IMR-90 (cell line): ENCODE measurements around the gene TBCD. TPM values are rescaled to one million over a fixed set of nuclear protein-coding genes. Genes with fewer than 3 reads are reported as not detected.

Experiments
- ATAC-seq: fragments of 200-7000 bp; cut with Tn5 transposase; 2 replicates; pipeline ENCODE4 v1.9.1; 2020; ENCODE audit warnings: low read depth, mild to moderate bottlenecking, moderate library complexity
- BruUV-seq: library from RNA; stranded (reverse); fragments of 400-500 nt; replicated peaks from 2 replicates; lab custom pipeline; 2021; lab: Mats Ljungman, UMichigan
- CTCF ChIA-PET: fragments of 300-600 bp; formaldehyde crosslinking; extraction: SDS; loops from one replicate; lab custom pipeline; 2021; ENCODE audit warnings: antibody characterized with exemption; lab: Yijun Ruan, JAX
- POLR2A ChIA-PET: fragments of 300-600 bp; sonication (Branson Sonifier 250); formaldehyde crosslinking; loops from one replicate; lab custom pipeline; 2022; ENCODE audit warnings: antibody characterized with exemption; ENCODE audit not compliant: unreplicated experiment; lab: Charles Lee
- DNase-seq: peaks from one replicate; pipeline ENCODE4 v3.0.0; 2013
- H2AFZ ChIP-seq: replicated peaks from 2 replicates; pipeline ENCODE3; 2013; ENCODE audit warnings: low read length, mild to moderate bottlenecking; ENCODE audit not compliant: poor library complexity
- H2AK5ac ChIP-seq: 2 replicates; pipeline ENCODE4 v1.6.1; 2013; ENCODE audit warnings: low read depth, low read length, inconsistent platforms
- H2AK9ac ChIP-seq: replicated peaks from 2 replicates; pipeline ENCODE3; 2013; ENCODE audit warnings: mild to moderate bottlenecking, low read depth, low read length, moderate library complexity; ENCODE audit not compliant: poor library complexity
- H2BK120ac ChIP-seq: 2 replicates; pipeline ENCODE4 v1.6.1; 2013; ENCODE audit warnings: low read depth, low read length, inconsistent platforms
- H2BK15ac ChIP-seq: 3 replicates; pipeline ENCODE4 v1.6.1; 2013; ENCODE audit warnings: low read depth, low read length, inconsistent platforms
- H2BK20ac ChIP-seq: 2 replicates; pipeline ENCODE4 v1.6.1; 2013; ENCODE audit warnings: low read depth, mild to moderate bottlenecking, inconsistent platforms, low read length, moderate library complexity
- H2BK5ac ChIP-seq: 2 replicates; pipeline ENCODE4 v1.6.1; 2013; ENCODE audit warnings: mild to moderate bottlenecking, low read depth, low read length, inconsistent platforms; ENCODE audit not compliant: poor library complexity, severe bottlenecking
- H3K14ac ChIP-seq: replicated peaks from 2 replicates; pipeline ENCODE4 v1.6.1; 2013; ENCODE audit warnings: low read depth, low read length, inconsistent platforms
- H3K18ac ChIP-seq: 2 replicates; pipeline ENCODE4 v1.6.1; 2013; ENCODE audit warnings: low read depth, low read length, control low read depth
- H3K23ac ChIP-seq: 2 replicates; pipeline ENCODE4 v1.6.1; 2013; ENCODE audit warnings: low read depth, low read length, inconsistent platforms
- H3K27ac ChIP-seq: 2 replicates; pipeline ENCODE4 v1.5.1; 2013; ENCODE audit warnings: mild to moderate bottlenecking, control low read depth, low read length; ENCODE audit not compliant: insufficient read depth
- H3K27me3 ChIP-seq: 2 replicates; pipeline ENCODE4 v1.6.1; 2013; ENCODE audit warnings: low read length; ENCODE audit not compliant: control insufficient read depth, insufficient read depth
- H3K36me3 ChIP-seq: 2 replicates; pipeline ENCODE4 v1.6.1; 2013; ENCODE audit warnings: low read length, mixed read lengths; ENCODE audit not compliant: control insufficient read depth, insufficient read depth
- H3K4ac ChIP-seq: 2 replicates; pipeline ENCODE4 v1.6.1; 2013; ENCODE audit warnings: low read depth, low read length, inconsistent platforms
- H3K4me1 ChIP-seq: 2 replicates; pipeline ENCODE4 v1.6.1; 2013; ENCODE audit warnings: low read length, mixed read lengths; ENCODE audit not compliant: control insufficient read depth, insufficient read depth
- H3K4me2 ChIP-seq: 2 replicates; pipeline ENCODE4 v1.6.1; 2013; ENCODE audit warnings: low read depth, mild to moderate bottlenecking, control low read depth, low read length, moderate library complexity
- H3K4me3 ChIP-seq: 2 replicates; pipeline ENCODE4 v1.5.1; 2013; ENCODE audit warnings: low read depth, mild to moderate bottlenecking, control low read depth, low read length, moderate library complexity; ENCODE audit not compliant: insufficient read depth
- H3K56ac ChIP-seq: 2 replicates; pipeline ENCODE4 v1.6.1; 2013; ENCODE audit warnings: low read length, inconsistent platforms; ENCODE audit not compliant: insufficient read depth; ENCODE audit errors: extremely low read depth
- H3K79me1 ChIP-seq, 2 experiments: 2 replicates each; pipeline ENCODE4 v1.6.1; 2013; ENCODE audit warnings: low read length in 2 of 2, inconsistent platforms in 1 of 2, low read depth in 1 of 2
- H3K9ac ChIP-seq: 2 replicates; pipeline ENCODE4 v1.6.1; 2013; ENCODE audit warnings: low read depth, low read length, control low read depth
- H3K9me1 ChIP-seq: 2 replicates; pipeline ENCODE4 v1.6.1; 2013; ENCODE audit warnings: low read length, inconsistent platforms; ENCODE audit not compliant: insufficient read depth
- H3K9me3 ChIP-seq: 2 replicates; pipeline ENCODE4 v1.6.1; 2013; ENCODE audit warnings: low read length; ENCODE audit not compliant: control insufficient read depth, insufficient read depth
- H4K20me1 ChIP-seq: 2 replicates; pipeline ENCODE4 v1.6.1; 2013; ENCODE audit warnings: low read length, inconsistent platforms; ENCODE audit not compliant: insufficient read depth
- H4K5ac ChIP-seq: 2 replicates; pipeline ENCODE4 v1.6.1; 2013; ENCODE audit warnings: mild to moderate bottlenecking, low read depth, low read length, control low read depth
- H4K8ac ChIP-seq, 2 experiments: 2 replicates each; pipeline ENCODE4 v1.6.1; 2013; ENCODE audit warnings: low read depth in 2 of 2, low read length in 2 of 2, control low read depth in 1 of 2, inconsistent platforms in 1 of 2
- H4K91ac ChIP-seq: 2 replicates; pipeline ENCODE4 v1.6.1; 2013; ENCODE audit warnings: low read depth, low read length, inconsistent platforms; ENCODE audit not compliant: insufficient read depth
- BHLHE40 ChIP-seq: fragments of 150-350 bp; IDR thresholded peaks from 2 replicates; pipeline ENCODE4 v1.6.1; 2016; ENCODE audit warnings: mild to moderate bottlenecking, low read depth, low read length
- CEBPB ChIP-seq: IDR thresholded peaks from 2 replicates; pipeline ENCODE4 v1.6.1; 2012; ENCODE audit warnings: low read depth, low read length, improper control_type of control experiment
- FOS ChIP-seq: fragments of 150-350 bp; IDR thresholded peaks from 2 replicates; pipeline ENCODE4 v1.6.1; 2016; ENCODE audit warnings: low read depth, low read length
- MAFK ChIP-seq: IDR thresholded peaks from 2 replicates; pipeline ENCODE4 v1.6.1; 2012; ENCODE audit warnings: low read depth, low read length, improper control_type of control experiment
- MAZ ChIP-seq: IDR thresholded peaks from 2 replicates; pipeline ENCODE4 v1.6.1; 2012; ENCODE audit warnings: low read depth, mild to moderate bottlenecking, low read length, improper control_type of control experiment, moderate library complexity, borderline replicate concordance
- MXI1 ChIP-seq: IDR thresholded peaks from 2 replicates; pipeline ENCODE4 v1.6.1; 2012; ENCODE audit warnings: low read depth, mild to moderate bottlenecking, low read length, moderate library complexity, borderline replicate concordance
- NFE2L2 ChIP-seq: fragments of 150-350 bp; IDR thresholded peaks from 2 replicates; pipeline ENCODE4 v1.6.1; 2016; ENCODE audit warnings: low read depth, mild to moderate bottlenecking, low read length
- POLR2A ChIP-seq: IDR thresholded peaks from 2 replicates; pipeline ENCODE4 v1.6.1; 2012; ENCODE audit warnings: mild to moderate bottlenecking, low read depth, low read length
- RAD21 ChIP-seq: IDR thresholded peaks from 2 replicates; pipeline ENCODE4 v1.6.1; 2012; ENCODE audit warnings: low read length, improper control_type of control experiment
- RCOR1 ChIP-seq: IDR thresholded peaks from 2 replicates; pipeline ENCODE4 v1.6.1; 2012; ENCODE audit warnings: mild to moderate bottlenecking, low read length, improper control_type of control experiment; ENCODE audit not compliant: insufficient replicate concordance
- RFX5 ChIP-seq: IDR thresholded peaks from 2 replicates; pipeline ENCODE4 v1.8.0; 2012; ENCODE audit warnings: low read depth, mild to moderate bottlenecking, low read length, moderate library complexity
- SMC3 ChIP-seq: fragments of 150-350 bp; IDR thresholded peaks from 2 replicates; pipeline ENCODE4 v1.6.1; 2016; ENCODE audit warnings: low read depth, mild to moderate bottlenecking, antibody characterized with exemption, low read length, moderate library complexity
- WGBS, 2 experiments: methylation state at CpG; one replicate each; pipeline versions ENCODE4 v1.1.5 to v1.1.7; 2013; ENCODE audit warnings: missing lambda C conversion rate in 2 of 2; ENCODE audit not compliant: insufficient read length in 1 of 2; ENCODE audit errors: extremely low coverage in 2 of 2; 5-methylcytosine and 5-hydroxymethylcytosine counted together
- dilution Hi-C: fragments of 300-500 bp; cut with HindIII; formaldehyde crosslinking; loops from one replicate; pipeline ENCODE4 v1.14.3; 2018; ENCODE audit warnings: low sequenced_read_pairs; ENCODE audit not compliant: unreplicated experiment
- in situ Hi-C: fragments of 300-500 bp; cut with MboI; formaldehyde crosslinking; loops from 3 replicates; pipeline ENCODE4 v1.14.3; 2019; ENCODE audit warnings: low sequenced_read_pairs, inconsistent platforms, mixed read lengths
- intact Hi-C: fragments of 100-400 bp; cut with micrococcal nuclease; formaldehyde crosslinking; loops from 2 replicates; pipeline ENCODE4 v1.10.0; 2022
- polyA plus RNA-seq, 3 experiments: library from polyadenylated mRNA; depleted of rRNA; stranded (reverse); fragments of >200 nt; gene quantifications; 2 replicates each; pipeline ENCODE4 v1.2.3, GENCODE V29; 2012; ENCODE audit warnings: low replicate concordance in 1 of 3
- total RNA-seq: library from RNA; depleted of rRNA; stranded (reverse); fragments of >200 nt; gene quantifications from 2 replicates; pipeline ENCODE4 v1.2.3, GENCODE V29; 2012
- TF ChIP-seq, protein P1 (sequence below): fragments of 150-350 bp; IDR thresholded peaks from 2 replicates; pipeline ENCODE4 v1.6.1; 2017; ENCODE audit warnings: mild to moderate bottlenecking, antibody characterized with exemption, low read length, low read depth
- TF ChIP-seq, protein P2 (sequence below): fragments of 150-350 bp; IDR thresholded peaks from 2 replicates; pipeline ENCODE4 v1.6.1; 2016; ENCODE audit warnings: low read depth, mild to moderate bottlenecking, low read length, moderate library complexity, borderline replicate concordance
- TF ChIP-seq, protein P3 (sequence below): conservative IDR thresholded peaks from 2 replicates; pipeline ENCODE4 v1.5.1; 2012; ENCODE audit warnings: mild to moderate bottlenecking, low read depth, low read length, improper control_type of control experiment

TBCD gene
- total and polyA plus RNA-seq, 2 of the 4 experiments (the other 2 are of a cell fraction), result 21.9 to 54.5 TPM

DNA sequence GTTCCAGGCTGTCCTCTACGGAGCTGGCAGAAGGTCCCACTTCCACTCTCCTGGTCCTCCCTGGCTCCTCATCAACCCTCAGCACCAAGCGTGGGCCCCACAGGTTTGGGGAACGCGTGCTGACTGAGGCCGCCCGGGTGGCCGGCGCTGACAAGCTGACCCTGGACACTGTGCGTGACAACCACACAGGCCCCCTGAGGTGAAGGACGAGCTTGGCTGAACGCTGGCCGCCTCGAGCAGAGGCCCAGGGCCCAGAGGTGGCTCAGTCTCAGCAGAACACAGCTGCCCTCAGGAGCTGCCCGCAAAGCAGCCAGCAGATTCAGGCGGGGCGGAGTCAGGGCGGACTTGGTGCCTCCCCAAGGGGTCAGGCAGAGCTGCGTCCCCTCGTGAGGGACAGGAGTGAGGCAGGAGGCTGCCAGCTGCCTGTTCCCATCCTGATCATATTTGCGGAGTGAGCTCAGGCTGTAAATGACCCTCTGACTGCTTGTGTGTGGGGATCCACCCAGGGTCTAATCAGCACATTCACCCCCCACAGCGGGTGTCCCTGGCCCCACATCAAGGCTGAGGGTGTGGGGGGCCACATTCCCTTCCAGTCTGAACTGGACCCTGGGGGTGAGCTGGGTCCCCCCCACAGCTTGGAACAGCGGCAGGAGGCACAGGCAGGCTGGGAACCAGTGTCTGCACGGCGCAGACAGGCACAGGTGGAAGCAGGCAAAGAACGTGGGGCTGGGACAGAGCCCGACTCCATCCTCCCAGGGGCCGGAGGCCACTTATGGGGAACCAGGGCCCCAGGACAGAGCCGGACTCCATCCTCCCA lies 222.5 kb downstream of the TBCD start:
- BruUV-seq, result no TSS peak
- Histone ChIP-seq H4K91ac (no peak overlapping the region), H3K23ac (no peak overlapping the region), H4K20me1 (no peaks in the 10 kb centered on the region), H2AFZ (no peak overlapping the region), H3K4ac (no peak overlapping the region), H4K5ac (no peak overlapping the region), H3K56ac (no peak overlapping the region), H2AK9ac (no peak overlapping the region), H3K18ac (no peak overlapping the region), H3K9me1 (no peaks in the 10 kb centered on the region), H3K9me3 (no peaks in the 10 kb centered on the region), H3K14ac (no peak overlapping the region), H3K4me2 (no peak overlapping the region), H3K27me3 (no peaks in the 10 kb centered on the region), H3K27ac (no peak overlapping the region), H2BK120ac (no peak overlapping the region), H3K4me3 (no peak overlapping the region), H4K8ac (no peak overlapping the region), H2BK5ac (no peak overlapping the region), H2BK20ac (no peak overlapping the region), H3K79me1 (no peaks in the 10 kb centered on the region), H2BK15ac (no peak overlapping the region), H3K9ac (no peak overlapping the region), H2AK5ac (no peak overlapping the region), H3K36me3 (no peaks in the 10 kb centered on the region), H3K4me1 (no peaks in the 10 kb centered on the region)
- ATAC-seq (no peak), DNase-seq (no peak)
- WGBS, 2 experiments, result 83% methylated on average over 13 of the region's 28 CpGs; no CpG with 5 or more reads in 1 of the 2 experiments
- ChIA-PET POLR2A (interaction anchor here (0.6 kb wide), 1 partner anchor 37 kb away, joined by 3 read pairs; no protein-coding TSS in a partner anchor), CTCF (no interaction called here)
- intact Hi-C loops, result no loop called here
- dilution Hi-C loops, result no loop called here
- in situ Hi-C loops, result no loop called here
- TF ChIP-seq MXI1 (no peak), NFE2L2 (no peak), FOS (no peak), CEBPB (no peak), RCOR1 (no peak), RFX5 (no peak), MAFK (no peak), MAZ (no peak), RAD21 (no peak), POLR2A (no peak), BHLHE40 (no peak), SMC3 (no peak)
- TF ChIP-seq, protein P1, sequence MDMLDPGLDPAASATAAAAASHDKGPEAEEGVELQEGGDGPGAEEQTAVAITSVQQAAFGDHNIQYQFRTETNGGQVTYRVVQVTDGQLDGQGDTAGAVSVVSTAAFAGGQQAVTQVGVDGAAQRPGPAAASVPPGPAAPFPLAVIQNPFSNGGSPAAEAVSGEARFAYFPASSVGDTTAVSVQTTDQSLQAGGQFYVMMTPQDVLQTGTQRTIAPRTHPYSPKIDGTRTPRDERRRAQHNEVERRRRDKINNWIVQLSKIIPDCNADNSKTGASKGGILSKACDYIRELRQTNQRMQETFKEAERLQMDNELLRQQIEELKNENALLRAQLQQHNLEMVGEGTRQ, result no peak
- TF ChIP-seq, protein P2, sequence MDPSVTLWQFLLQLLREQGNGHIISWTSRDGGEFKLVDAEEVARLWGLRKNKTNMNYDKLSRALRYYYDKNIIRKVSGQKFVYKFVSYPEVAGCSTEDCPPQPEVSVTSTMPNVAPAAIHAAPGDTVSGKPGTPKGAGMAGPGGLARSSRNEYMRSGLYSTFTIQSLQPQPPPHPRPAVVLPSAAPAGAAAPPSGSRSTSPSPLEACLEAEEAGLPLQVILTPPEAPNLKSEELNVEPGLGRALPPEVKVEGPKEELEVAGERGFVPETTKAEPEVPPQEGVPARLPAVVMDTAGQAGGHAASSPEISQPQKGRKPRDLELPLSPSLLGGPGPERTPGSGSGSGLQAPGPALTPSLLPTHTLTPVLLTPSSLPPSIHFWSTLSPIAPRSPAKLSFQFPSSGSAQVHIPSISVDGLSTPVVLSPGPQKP, result no peak
- TF ChIP-seq, protein P3, sequence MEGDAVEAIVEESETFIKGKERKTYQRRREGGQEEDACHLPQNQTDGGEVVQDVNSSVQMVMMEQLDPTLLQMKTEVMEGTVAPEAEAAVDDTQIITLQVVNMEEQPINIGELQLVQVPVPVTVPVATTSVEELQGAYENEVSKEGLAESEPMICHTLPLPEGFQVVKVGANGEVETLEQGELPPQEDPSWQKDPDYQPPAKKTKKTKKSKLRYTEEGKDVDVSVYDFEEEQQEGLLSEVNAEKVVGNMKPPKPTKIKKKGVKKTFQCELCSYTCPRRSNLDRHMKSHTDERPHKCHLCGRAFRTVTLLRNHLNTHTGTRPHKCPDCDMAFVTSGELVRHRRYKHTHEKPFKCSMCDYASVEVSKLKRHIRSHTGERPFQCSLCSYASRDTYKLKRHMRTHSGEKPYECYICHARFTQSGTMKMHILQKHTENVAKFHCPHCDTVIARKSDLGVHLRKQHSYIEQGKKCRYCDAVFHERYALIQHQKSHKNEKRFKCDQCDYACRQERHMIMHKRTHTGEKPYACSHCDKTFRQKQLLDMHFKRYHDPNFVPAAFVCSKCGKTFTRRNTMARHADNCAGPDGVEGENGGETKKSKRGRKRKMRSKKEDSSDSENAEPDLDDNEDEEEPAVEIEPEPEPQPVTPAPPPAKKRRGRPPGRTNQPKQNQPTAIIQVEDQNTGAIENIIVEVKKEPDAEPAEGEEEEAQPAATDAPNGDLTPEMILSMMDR, result no peak
